NCI-H510A treated with DMSO at 0.1 percent for 48 hours (cell line): ENCODE data around the gene WEE1.
"Not testable (repeated sequence)": the region's sequence is repeated elsewhere in the genome, so short reads cannot be mapped to it uniquely, and the experiment has no call there.

Experiments
- DNase-seq: peaks from one replicate; lab custom pipeline; 2025; lab: John Stamatoyannopoulos, UW

The WEE1 gene

GRCh38 chr11:9596926-9597464 is 23.5 kb downstream of the WEE1 start:
- no peak for DNase-seq

- DNase-seq, result no peak
These were observed 26.7 kb downstream of the WEE1 start for GRCh38 chr11:9600166-9600565.

- DNase-seq, result no peak
These were observed 27.2 kb downstream of the WEE1 start for GRCh38 chr11:9600644-9601036.

- no peak for DNase-seq
These were observed 27.8 kb downstream of the WEE1 start for GRCh38 chr11:9601037-9601875.

- DNase-seq, result no peak
These were observed 28.4 kb downstream of the WEE1 start for GRCh38 chr11:9601876-9602199.

- DNase-seq, result not testable (repeated sequence)
These were observed 29.7 kb downstream of the WEE1 start for GRCh38 chr11:9603214-9603613.

- no peak for DNase-seq
These were observed 30.7 kb downstream of the WEE1 start for GRCh38 chr11:9604134-9604533.

- no peak for DNase-seq
These were observed 32.3 kb downstream of the WEE1 start for GRCh38 chr11:9605742-9606141.

GRCh38 chr11:9606809-9607510 is 33.5 kb downstream of the WEE1 start:
- DNase-seq, result no peak

- no peak for DNase-seq
These were observed 34.0 kb downstream of the WEE1 start for GRCh38 chr11:9607511-9607899.

- no peak for DNase-seq
These were observed 35.7 kb downstream of the WEE1 start for GRCh38 chr11:9609002-9609759.

GRCh38 chr11:9609841-9610240 is 36.4 kb downstream of the WEE1 start:
- no peak for DNase-seq

GRCh38 chr11:9613118-9613829 is 39.8 kb downstream of the WEE1 start:
- peak; percentile 74 for DNase-seq

GRCh38 chr11:9613830-9614762 is 40.6 kb downstream of the WEE1 start:
- peak; percentile 43 for DNase-seq

- no peak for DNase-seq
These were observed 41.6 kb downstream of the WEE1 start for GRCh38 chr11:9615031-9615451.

GRCh38 chr11:9616042-9616675 is 42.7 kb downstream of the WEE1 start:
- no peak for DNase-seq

GRCh38 chr11:9616858-9617257 is 43.4 kb downstream of the WEE1 start:
- DNase-seq, result no peak

- DNase-seq, result no peak
These were observed 44.5 kb downstream of the WEE1 start for GRCh38 chr11:9617940-9618339.

GRCh38 chr11:9619004-9619403 is 45.5 kb downstream of the WEE1 start:
- DNase-seq, result no peak

GRCh38 chr11:9619971-9620370 is 46.5 kb downstream of the WEE1 start:
- DNase-seq, result no peak
